ENCODE results near the gene AKR1E2. TPM values are rescaled to one million over a fixed set of nuclear protein-coding genes. Genes with fewer than 3 reads are reported as not detected.

Gene AKR1E2
- total RNA-seq, 4 donors from 2014 or later: 2.1 to 6.7 (median 5.5) TPM; not detected in 1

- H3K27me3 ChIP-seq: no peaks in the 10 kb centered on the region
- TF ChIP-seq CTCF (IDR thresholded peaks at IDR 0.05 in 4 of 5, conservative IDR thresholded peaks at IDR 0.05 in 1 of 5): no peak
- TF ChIP-seq POLR2A (IDR thresholded peaks at IDR 0.05): no peak
- DNase-seq (no peak), ATAC-seq (no peak)
- no peak overlapping the region for H3K27ac ChIP-seq
- intact Hi-C loops (cut with DNase I; ENCODE audit: low total_unique reads) (no loop called here), in situ Hi-C loops (cut with MboI; ENCODE audit: low sequenced_read_pairs in 4 of 4) (loop anchor here (10.0 to 25.0 kb wide), 8 partner anchors 141 to 769 kb away; partner anchors contain the start of gene AKR1C3 (in 1 of the 4))
- no peaks in the 10 kb centered on the region for H3K9me3 ChIP-seq
- no peak overlapping the region for H3K4me3 ChIP-seq
- H3K4me1 ChIP-seq: no peaks in the 10 kb centered on the region
- H3K36me3 ChIP-seq: no peaks in the 10 kb centered on the region
These were observed 17.6 kb downstream of the AKR1E2 start for GRCh38 chr10:4843525-4844180.

- no peaks in the 10 kb centered on the region for H3K27me3 ChIP-seq
- no peak for TF ChIP-seq POLR2A (IDR thresholded peaks at IDR 0.05)
- TF ChIP-seq CTCF (IDR thresholded peaks at IDR 0.05 in 4 of 5, conservative IDR thresholded peaks at IDR 0.05 in 1 of 5): no peak
- H3K4me1 ChIP-seq: no peaks in the 10 kb centered on the region
- no peaks in the 10 kb centered on the region for H3K36me3 ChIP-seq
- no peak overlapping the region for H3K27ac ChIP-seq
- intact Hi-C loops (cut with DNase I; ENCODE audit: low total_unique reads): no loop called here
- no peaks in the 10 kb centered on the region for H3K9me3 ChIP-seq
- H3K4me3 ChIP-seq: no peak overlapping the region
- in situ Hi-C loops (cut with MboI; ENCODE audit: low sequenced_read_pairs in 4 of 4): loop anchor here (5.0 to 25.0 kb wide), 9 partner anchors 140 to 767 kb away; partner anchors contain the start of gene AKR1C3 (in 1 of the 4)
- DNase-seq (no peak), ATAC-seq (no peak)
These were observed 18.9 kb downstream of the AKR1E2 start for GRCh38 chr10:4844864-4845263.

GRCh38 chr10:4845766-4846165, 19.8 kb downstream of the AKR1E2 start:
- TF ChIP-seq CTCF (IDR thresholded peaks at IDR 0.05 in 4 of 5, conservative IDR thresholded peaks at IDR 0.05 in 1 of 5): no peak
- TF ChIP-seq POLR2A (IDR thresholded peaks at IDR 0.05): no peak
- Histone ChIP-seq H3K27ac (no peak overlapping the region), H3K4me1 (no peaks in the 10 kb centered on the region), H3K36me3 (no peaks in the 10 kb centered on the region), H3K4me3 (no peak overlapping the region), H3K27me3 (no peaks in the 10 kb centered on the region), H3K9me3 (no peaks in the 10 kb centered on the region)
- DNase-seq: no peak
- in situ Hi-C loops (cut with MboI; ENCODE audit: low sequenced_read_pairs in 4 of 4) (loop anchor here (5.0 to 25.0 kb wide), 9 partner anchors 139 to 767 kb away; partner anchors contain the start of gene AKR1C3 (in 1 of the 4)), intact Hi-C loops (cut with DNase I; ENCODE audit: low total_unique reads) (no loop called here)
- ATAC-seq: no peak

- H3K27me3 ChIP-seq: no peaks in the 10 kb centered on the region
- H3K4me1 ChIP-seq: peaks cover 0 to 4% of the 10 kb centered on the region in 2 donors
- ATAC-seq (no peak), DNase-seq (no peak)
- no peaks in the 10 kb centered on the region for H3K36me3 ChIP-seq
- in situ Hi-C loops (cut with MboI; ENCODE audit: low sequenced_read_pairs in 4 of 4): loop anchor here (5.0 to 25.0 kb wide), 9 partner anchors 138 to 766 kb away; partner anchors contain the start of gene AKR1C3 (in 1 of the 4)
- no peak overlapping the region for H3K27ac ChIP-seq
- H3K9me3 ChIP-seq: no peaks in the 10 kb centered on the region
- intact Hi-C loops (cut with DNase I; ENCODE audit: low total_unique reads): no loop called here
- TF ChIP-seq POLR2A (IDR thresholded peaks at IDR 0.05) (no peak), CTCF (IDR thresholded peaks at IDR 0.05 in 4 of 5, conservative IDR thresholded peaks at IDR 0.05 in 1 of 5) (no peak)
- H3K4me3 ChIP-seq: no peak overlapping the region
These were observed 20.8 kb downstream of the AKR1E2 start for GRCh38 chr10:4846775-4847174.

Measured in gastrocnemius medialis (tissue), 4 donors.